ENCODE results near the gene DNAJB14. TPM values are rescaled to one million over a fixed set of nuclear protein-coding genes. Genes with fewer than 3 reads are reported as not detected.

Gene DNAJB14
- 10 to 100 TPM; 21.2 to 40.0 (median 33.6) TPM for total RNA-seq

GRCh38 chr4:99946356-99947189 is at the start of gene DNAJB14:
Gene DNAJB14 (minus strand): TSS chr4:99946618. CDS start chr4:99946571, 47 bp downstream.
- H3K27me3 ChIP-seq = no peaks in the 10 kb centered on the region
- intact Hi-C loops (cut with DNase I) = loop anchor here (2.0 to 10.0 kb wide), 3 partner anchors 52 to 222 kb away; partner anchors contain the start of genes DAPP1 and LAMTOR3
- H3K9me3 ChIP-seq = no peaks in the 10 kb centered on the region
- TF ChIP-seq POLR2AphosphoS5 (IDR thresholded peaks at IDR 0.05) (peak; percentile 46 to 47), EP300 (IDR thresholded peaks at IDR 0.05) (no peak)
- WGBS = 0% methylated on average over 16 of the region's 87 CpGs
- peaks cover 53 to 69% (median 67%) of the 10 kb centered on the region in 4 donors for H3K4me1 ChIP-seq
- peak within 1 kb of the TSS; percentile 91 to 99 (median 96) for H3K4me3 ChIP-seq
- peak within 1 kb of the TSS; percentile 93 to 98 (median 97) for H3K27ac ChIP-seq (replicated peaks in 1 of 4)
- no peak for DNase-seq (ENCODE audit: extremely low spot score)
- H3K36me3 ChIP-seq = peaks cover 0 to 8% (median 2%) of the 10 kb centered on the region in 4 donors

- no peak overlapping the region for H3K4me3 ChIP-seq
- no peaks in the 10 kb centered on the region for H3K4me1 ChIP-seq
- no peaks in the 10 kb centered on the region for H3K9me3 ChIP-seq
- peaks cover 0 to 3% (median 0%) of the 10 kb centered on the region in 4 donors for H3K27me3 ChIP-seq
- no peak overlapping the region for H3K27ac ChIP-seq (replicated peaks in 1 of 4)
- TF ChIP-seq EP300 (IDR thresholded peaks at IDR 0.05) (no peak), POLR2AphosphoS5 (IDR thresholded peaks at IDR 0.05) (no peak), CTCF (IDR thresholded peaks at IDR 0.05) (no peak), POLR2A (IDR thresholded peaks at IDR 0.05; ENCODE audit: low read depth) (no peak)
- WGBS = 30% methylated on average over 3 of the region's 3 CpGs
- intact Hi-C loops (cut with DNase I) = no loop called here
- DNase-seq (ENCODE audit: extremely low spot score) = no peak
- H3K36me3 ChIP-seq = no peaks in the 10 kb centered on the region
Measured at GRCh38 chr4:99991741-99992140, 45.3 kb upstream of the DNAJB14 start.

- Histone ChIP-seq H3K4me1 (no peaks in the 10 kb centered on the region), H3K4me3 (no peak overlapping the region), H3K27me3 (peaks cover 0 to 3% (median 0%) of the 10 kb centered on the region in 4 donors), H3K9me3 (no peaks in the 10 kb centered on the region), H3K27ac (replicated peaks in 1 of 4) (no peak overlapping the region), H3K36me3 (no peaks in the 10 kb centered on the region)
- TF ChIP-seq CTCF (IDR thresholded peaks at IDR 0.05) (no peak), EP300 (IDR thresholded peaks at IDR 0.05) (no peak), POLR2AphosphoS5 (IDR thresholded peaks at IDR 0.05) (no peak), POLR2A (IDR thresholded peaks at IDR 0.05; ENCODE audit: low read depth) (no peak)
- intact Hi-C loops (cut with DNase I) = no loop called here
- DNase-seq (ENCODE audit: extremely low spot score) = no peak
Measured at GRCh38 chr4:99987681-99988080, 41.3 kb upstream of the DNAJB14 start.

GRCh38 chr4:99986792-99987191 is 40.4 kb upstream of the DNAJB14 start:
- WGBS = 87% methylated on average over 4 of the region's 4 CpGs
- Histone ChIP-seq H3K27ac (replicated peaks in 1 of 4) (no peak overlapping the region), H3K27me3 (peaks cover 0 to 3% (median 0%) of the 10 kb centered on the region in 4 donors), H3K9me3 (no peaks in the 10 kb centered on the region), H3K36me3 (no peaks in the 10 kb centered on the region), H3K4me3 (no peak overlapping the region), H3K4me1 (no peaks in the 10 kb centered on the region)
- intact Hi-C loops (cut with DNase I) = no loop called here
- TF ChIP-seq EP300 (IDR thresholded peaks at IDR 0.05) (no peak), POLR2A (IDR thresholded peaks at IDR 0.05; ENCODE audit: low read depth) (no peak), POLR2AphosphoS5 (IDR thresholded peaks at IDR 0.05) (no peak), CTCF (IDR thresholded peaks at IDR 0.05) (no peak)
- DNase-seq (ENCODE audit: extremely low spot score) = no peak

GRCh38 chr4:99983289-99983943 is 37.0 kb upstream of the DNAJB14 start:
- 85% methylated on average over 4 of the region's 4 CpGs for WGBS
- no peaks in the 10 kb centered on the region for H3K9me3 ChIP-seq
- H3K27ac ChIP-seq (replicated peaks in 1 of 4) = no peak overlapping the region
- no peaks in the 10 kb centered on the region for H3K27me3 ChIP-seq
- H3K4me1 ChIP-seq = no peaks in the 10 kb centered on the region
- TF ChIP-seq EP300 (IDR thresholded peaks at IDR 0.05) (no peak), POLR2A (IDR thresholded peaks at IDR 0.05; ENCODE audit: low read depth) (no peak), POLR2AphosphoS5 (IDR thresholded peaks at IDR 0.05) (no peak), CTCF (IDR thresholded peaks at IDR 0.05) (no peak)
- DNase-seq (ENCODE audit: extremely low spot score) = no peak
- intact Hi-C loops (cut with DNase I) = no loop called here
- H3K4me3 ChIP-seq = no peak overlapping the region
- H3K36me3 ChIP-seq = no peaks in the 10 kb centered on the region

All from esophagus muscularis mucosa (tissue), 4 donors.